GM19467 (cell line): Measurements from ENCODE around the gene CDH22.

Experiments
- ATAC-seq: cut with Tn5 transposase; IDR thresholded peaks from one replicate; pipeline ENCODE4 v1.9.1; 2021; ENCODE audit warnings: mild to moderate bottlenecking, moderate library complexity; ENCODE audit not compliant: unreplicated experiment

The CDH22 gene

GRCh38 chr20:46249671-46250070 is 58.6 kb downstream of the CDH22 start:
- no peak for ATAC-seq

DNA sequence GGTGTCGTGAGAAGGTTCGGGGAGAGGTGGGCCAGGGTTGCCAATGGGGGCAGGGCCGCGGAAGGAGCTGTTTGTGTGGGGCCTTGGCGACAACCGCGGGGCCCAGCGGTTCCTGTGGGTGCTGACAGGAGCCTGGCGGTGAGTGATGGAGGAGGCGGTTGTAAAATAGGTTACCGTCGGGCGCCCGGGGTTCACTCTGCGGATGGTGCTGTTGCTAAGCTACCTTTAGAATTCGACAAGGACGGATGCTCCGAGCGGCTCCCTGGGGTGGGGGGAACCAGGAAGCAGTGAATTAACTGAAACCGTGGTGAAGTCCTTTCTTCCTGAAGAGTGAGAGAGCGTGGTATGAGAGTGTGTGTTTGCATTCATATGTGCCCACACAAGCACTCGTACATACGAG is 61.7 kb downstream of the CDH22 start:
- ATAC-seq = no peak

DNA sequence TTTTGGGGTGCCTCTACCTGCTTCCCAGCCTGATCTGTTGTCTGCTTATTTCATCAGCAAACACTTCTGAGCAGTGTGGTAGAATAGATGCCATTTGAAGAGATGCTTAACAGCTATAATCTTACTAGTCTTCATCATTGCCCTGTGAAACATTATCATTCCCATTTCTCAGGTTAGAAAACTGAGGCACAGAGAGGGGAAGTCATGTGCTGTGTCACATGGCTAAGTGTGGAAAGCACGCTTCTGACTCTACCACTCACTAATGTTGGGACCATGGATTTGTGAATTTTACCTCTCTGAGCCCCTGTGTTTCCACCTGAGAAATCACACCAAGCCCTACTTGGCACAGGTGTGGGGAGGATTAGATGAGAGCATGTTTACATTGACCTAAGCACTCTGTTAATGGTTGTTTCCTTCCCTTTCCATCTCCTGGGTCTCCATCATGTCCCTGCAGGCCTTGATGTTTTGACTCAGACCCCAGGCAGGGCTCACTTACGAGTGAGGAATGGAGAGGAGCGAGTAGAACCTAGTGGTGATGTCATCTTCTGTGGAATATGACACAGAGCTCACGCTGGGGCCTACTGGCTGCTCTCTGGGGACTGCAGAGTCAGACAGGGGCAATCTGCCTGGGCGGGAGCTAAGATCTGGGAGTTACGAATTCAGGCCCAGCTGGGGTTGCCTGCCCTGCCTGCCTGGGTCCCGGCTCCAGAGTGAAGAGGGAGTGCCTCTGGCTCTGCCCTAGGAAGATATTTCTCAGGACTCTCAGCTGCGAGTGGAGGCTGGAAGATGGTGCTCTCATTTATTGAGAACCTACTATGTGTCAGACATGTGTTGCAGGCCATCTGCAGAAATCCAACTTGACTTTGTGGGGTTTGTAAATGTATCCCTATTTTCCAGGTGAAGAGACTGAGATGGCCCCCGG is 64.3 kb downstream of the CDH22 start:
- no peak for ATAC-seq

DNA sequence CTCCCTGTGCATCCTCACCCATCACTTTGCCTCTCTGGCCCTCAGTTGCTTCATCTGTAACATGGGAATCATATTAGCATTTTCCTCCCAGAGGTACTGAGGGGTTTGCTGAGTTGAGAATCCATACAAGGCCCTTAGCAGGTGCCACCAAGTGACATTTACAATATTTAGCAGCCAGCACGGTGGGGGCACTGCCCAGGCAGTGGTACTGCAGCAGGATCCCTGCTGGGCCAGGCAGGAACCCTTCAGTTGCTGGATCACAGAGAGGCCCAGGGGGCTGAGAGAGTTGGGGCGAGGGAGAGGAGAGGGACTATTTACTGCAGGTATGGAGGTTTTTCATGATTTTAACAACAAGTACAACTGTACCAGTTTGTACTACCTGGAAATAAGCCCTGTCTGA is 65.9 kb downstream of the CDH22 start:
- ATAC-seq = no peak

DNA sequence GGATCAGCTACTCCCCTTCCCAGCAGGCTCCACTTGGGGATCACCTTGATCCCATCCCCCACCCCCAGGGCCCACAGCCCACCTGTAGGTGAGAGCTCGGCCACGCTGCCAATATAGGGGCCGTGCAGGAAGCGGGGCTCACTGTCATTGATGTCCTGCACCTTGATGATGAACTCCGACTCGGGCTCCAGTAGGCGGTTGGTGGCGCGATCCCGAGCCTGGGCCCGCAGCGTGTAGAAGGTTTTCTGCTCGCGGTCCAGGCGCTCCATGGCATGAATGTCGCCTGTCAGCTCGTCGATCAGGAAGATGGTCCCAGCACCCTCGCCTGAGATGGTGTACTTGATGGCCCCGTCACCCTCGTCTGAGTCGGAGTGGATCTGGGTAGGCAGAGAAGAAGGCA is 67.4 kb downstream of the CDH22 start:
- ATAC-seq = no peak

- ATAC-seq = no peak
These were observed 68.2 kb downstream of the CDH22 start for GRCh38 chr20:46240065-46240464.

- no peak for ATAC-seq
These were observed 70.6 kb downstream of the CDH22 start for GRCh38 chr20:46237736-46238135.

DNA sequence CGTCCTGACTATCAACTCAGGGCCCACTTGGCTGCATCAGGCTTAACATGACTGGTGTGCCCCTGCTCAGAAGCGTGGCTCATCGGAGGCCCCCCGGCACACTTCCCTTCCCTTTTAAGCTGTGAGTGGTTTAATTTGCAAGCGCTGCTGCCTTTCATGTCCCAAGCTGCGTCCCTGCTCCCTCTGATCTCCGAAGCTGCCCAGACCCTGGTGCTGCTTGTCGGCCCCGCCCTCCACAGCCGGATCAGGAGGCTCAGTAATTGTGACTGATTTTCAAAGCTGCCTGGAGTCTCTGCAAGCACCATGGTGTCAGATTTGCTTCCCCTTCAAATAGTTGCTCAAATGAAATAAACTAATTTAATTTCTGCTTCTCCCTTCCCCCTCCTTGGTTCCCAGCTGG is 71.1 kb downstream of the CDH22 start:
- no peak for ATAC-seq

DNA sequence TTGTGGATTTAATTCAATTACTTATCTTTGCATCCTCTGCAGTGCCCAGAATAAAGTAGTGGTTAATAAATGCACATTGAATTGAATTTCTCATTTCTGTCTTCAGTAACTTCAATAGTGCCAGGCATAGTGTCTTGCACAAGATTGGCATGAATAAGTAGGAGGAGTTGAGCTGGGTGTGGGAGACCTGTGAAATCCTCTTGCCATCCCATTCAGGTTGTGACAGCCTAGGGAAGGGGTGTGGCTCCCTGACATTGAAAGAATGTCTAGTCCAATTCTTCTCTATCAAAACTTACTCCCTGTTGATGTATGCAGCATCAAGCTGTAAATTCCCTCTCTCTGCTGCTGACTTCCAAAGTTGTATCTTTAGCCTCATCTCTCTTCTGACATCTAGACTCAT is 73.2 kb downstream of the CDH22 start:
- ATAC-seq = no peak

DNA sequence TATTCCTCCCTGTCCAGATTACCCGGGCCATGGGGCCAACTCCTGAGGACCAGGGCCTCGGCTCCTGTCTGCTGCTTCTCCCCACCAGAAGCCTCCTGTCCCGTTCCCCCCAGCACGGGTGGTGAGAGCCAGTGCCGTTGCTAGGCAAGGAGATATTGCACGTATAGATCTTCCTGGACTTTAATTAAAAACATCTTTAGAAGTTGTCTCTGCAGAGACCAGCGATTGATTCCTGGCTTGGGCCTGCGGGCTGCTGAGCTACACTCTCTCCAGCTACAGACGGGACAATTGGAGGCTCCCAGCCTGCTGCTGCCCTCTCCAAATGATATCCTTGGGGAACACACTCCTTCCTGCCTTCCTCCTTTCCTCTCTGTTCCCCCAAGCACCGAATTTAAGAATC is 74.6 kb downstream of the CDH22 start:
- ATAC-seq = no peak

GRCh38 chr20:46232539-46232938 is 75.8 kb downstream of the CDH22 start:
- no peak for ATAC-seq

- no peak for ATAC-seq
These were observed 77.5 kb downstream of the CDH22 start for GRCh38 chr20:46230801-46231282.

DNA sequence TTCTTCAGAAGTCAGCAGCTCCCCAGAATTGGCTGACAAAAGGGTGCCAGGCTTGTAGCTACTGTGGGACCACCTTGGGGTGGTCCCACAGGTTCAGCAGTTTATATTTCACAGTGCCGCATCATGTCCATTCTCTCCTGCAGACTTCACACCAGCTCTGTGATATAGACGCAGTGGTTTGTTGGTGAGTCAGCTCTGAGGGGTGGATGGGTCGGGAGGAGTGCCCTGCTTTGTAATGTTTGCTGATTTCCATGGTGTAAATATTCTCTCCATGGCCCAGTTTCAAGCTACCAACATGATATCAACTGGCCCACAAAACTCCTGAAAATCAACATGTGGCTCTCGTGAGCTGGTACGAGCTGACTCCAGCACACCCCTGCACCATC is 78.2 kb downstream of the CDH22 start:
- no peak for ATAC-seq

GRCh38 chr20:46229478-46230105 is 78.7 kb downstream of the CDH22 start:
- ATAC-seq = no peak

DNA sequence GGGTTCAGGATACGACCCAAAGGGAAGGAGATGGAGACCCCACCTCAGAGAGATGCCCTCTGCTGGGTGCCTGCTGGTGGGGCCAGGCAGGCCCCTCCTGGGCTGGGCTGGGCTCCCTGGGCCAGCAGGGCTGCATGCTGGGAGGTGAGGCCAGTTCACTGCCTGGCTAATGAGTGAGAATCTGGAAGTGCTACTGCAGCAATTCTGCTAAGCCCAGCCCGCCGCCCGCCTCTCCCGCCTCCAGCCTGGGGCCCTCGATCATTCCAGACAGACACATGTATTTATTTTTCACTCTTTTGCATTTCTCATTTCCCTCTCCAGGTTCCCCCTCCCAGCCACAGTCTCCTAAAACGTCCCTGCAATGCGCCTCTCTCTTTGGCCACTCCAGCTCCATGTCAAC is 79.6 kb downstream of the CDH22 start:
- no peak for ATAC-seq

GRCh38 chr20:46227272-46227767 is 81.0 kb downstream of the CDH22 start:
- no peak for ATAC-seq

DNA sequence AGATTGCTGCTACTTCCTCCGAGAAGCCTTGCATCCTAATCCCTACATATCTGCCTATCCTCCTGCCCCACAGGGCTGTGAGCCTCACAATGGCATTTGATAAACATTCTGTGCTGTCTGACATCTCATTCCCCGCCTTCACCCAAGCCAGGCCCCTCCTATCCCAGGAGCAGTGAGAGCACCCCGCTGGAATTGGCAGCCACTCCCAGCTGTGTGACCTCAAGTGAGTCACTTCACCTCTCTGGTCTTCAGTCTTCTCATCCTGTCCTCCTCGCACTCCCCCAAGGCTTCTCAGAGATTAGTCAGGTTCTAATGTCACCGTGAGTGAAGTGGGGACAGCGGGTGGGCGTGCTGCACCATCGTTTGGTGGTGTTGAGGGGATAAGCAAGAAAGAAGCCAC is 81.7 kb downstream of the CDH22 start:
- ATAC-seq = no peak

DNA sequence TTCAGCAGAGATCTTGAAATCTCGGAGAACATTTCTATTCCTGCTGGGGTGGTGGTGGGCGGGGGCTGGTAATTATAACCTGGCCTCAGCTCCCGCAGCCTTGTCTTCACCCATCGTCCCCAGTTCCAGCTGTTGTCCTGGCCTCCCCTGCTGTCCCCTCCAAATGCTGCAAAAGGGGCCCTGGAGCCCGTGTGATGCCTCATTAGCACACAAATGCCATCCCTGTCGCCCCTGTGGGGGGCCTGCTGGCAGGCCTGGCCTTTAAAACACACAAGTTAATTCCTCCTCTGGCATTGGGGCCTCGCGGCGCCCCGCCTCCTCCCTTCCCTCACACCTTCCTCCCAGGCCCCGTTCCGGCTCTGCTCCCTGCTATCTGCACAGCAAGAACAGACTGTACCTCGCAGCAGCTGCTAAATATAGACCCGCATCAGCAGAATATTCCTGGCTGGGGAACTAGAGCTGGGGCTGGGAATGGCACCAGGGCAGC is 85.7 kb downstream of the CDH22 start:
- ATAC-seq = no peak

GRCh38 chr20:46221256-46221833 is 87.0 kb downstream of the CDH22 start:
- no peak for ATAC-seq

DNA sequence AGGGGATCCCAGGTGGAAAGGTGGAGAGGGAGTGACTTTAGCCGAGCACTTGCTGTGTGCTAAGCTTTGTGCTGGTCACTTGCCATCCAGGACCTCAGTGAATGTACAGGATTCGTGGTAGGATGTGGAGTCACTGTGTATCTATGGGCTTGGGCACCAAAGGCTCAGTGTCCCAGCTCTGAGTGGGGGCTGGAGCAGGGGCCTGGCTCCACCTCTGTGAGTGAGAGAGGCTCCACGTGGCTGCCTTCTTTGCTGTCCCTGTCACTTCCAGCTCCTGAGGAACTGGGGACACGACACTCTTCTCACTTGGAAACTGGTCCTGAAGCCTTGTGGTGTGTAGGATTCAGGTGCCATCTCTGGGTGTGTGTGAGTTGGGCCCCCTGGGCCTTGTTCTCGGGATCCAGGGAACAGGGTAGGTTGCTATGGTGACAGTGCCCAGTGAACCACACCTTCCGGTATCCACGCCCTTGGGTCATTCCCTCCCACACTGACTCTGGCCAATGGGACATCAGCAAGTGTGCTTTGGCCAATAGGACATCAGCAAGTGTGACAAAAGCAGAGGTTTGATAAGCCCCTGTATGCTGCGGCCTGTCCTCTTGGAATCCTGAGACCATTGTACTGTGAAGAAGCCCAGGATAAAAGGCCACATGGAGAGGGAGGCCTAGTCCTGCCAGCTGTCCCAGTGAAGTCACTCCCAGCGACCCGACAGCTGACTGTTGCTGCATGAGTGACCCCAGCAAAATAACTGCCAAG is 87.7 kb downstream of the CDH22 start:
- ATAC-seq = no peak

DNA sequence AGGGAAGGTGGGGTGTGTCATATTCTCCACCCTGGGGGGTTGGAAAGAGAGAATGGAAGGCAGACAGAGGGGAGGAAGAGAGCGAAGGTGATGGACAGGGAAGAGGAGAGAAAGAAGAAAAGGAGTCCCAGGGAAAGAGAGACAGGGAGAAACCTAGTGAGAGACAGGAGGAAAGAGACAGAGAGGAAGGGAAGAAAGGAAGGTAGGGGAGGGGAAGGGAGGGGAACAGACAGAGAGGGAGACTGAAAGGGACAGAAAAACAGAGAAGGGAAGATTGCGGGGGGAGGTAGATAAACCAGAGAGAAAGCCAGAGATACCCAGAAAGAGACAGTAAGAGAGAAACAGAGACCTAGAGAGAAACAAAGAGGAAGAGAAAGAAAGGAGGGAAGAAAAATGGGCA is 88.4 kb downstream of the CDH22 start:
- ATAC-seq = no peak
